GM12891 (cell line): ENCODE measurements around the gene TACC2.

Experiments
- POLR2A ChIP-seq: IDR thresholded peaks from 2 replicates; pipeline ENCODE4 v1.6.1; 2011; ENCODE audit warnings: low read depth, low read length, control low read depth
- SPI1 ChIP-seq: IDR thresholded peaks from 2 replicates; pipeline ENCODE4 v1.6.1; 2011; ENCODE audit warnings: low read depth, low read length, control low read depth

GRCh38 chr10:122204691-122205489 is 215.9 kb downstream of the TACC2 start:
- TF ChIP-seq SPI1 = no peak
- TF ChIP-seq POLR2A = no peak
